ENCODE results near the gene HOXA10.

Gene HOXA10

GRCh38 chr7:27128034-27128433 lies 46.1 kb downstream of the HOXA10 start:
- DNase-seq, result no peak

- no peak for DNase-seq
These were observed 47.4 kb downstream of the HOXA10 start for GRCh38 chr7:27126596-27127327.

GRCh38 chr7:27125986-27126394 lies 48.1 kb downstream of the HOXA10 start:
- no peak for DNase-seq

- no peak for DNase-seq
These were observed 49.0 kb downstream of the HOXA10 start for GRCh38 chr7:27124902-27125689.

GRCh38 chr7:27124096-27124901 lies 49.8 kb downstream of the HOXA10 start:
- DNase-seq, result no peak

- DNase-seq, result no peak
These were observed 50.6 kb downstream of the HOXA10 start for GRCh38 chr7:27123477-27124053.

- DNase-seq, result no peak
These were observed 51.1 kb downstream of the HOXA10 start for GRCh38 chr7:27123007-27123476.

GRCh38 chr7:27122077-27122910 lies 51.8 kb downstream of the HOXA10 start:
- DNase-seq, result no peak

GRCh38 chr7:27121684-27122076 lies 52.4 kb downstream of the HOXA10 start:
- no peak for DNase-seq
